ENCODE measurements around the gene P2RY11.

Gene P2RY11

GRCh38 chr19:10134040-10134439 lies 22.5 kb downstream of the P2RY11 start:
- H3K4me3 ChIP-seq (ENCODE audit: low read length), result no peak overlapping the region
- TF ChIP-seq CTCF (conservative IDR thresholded peaks at IDR 0.05; ENCODE audit: low read length), result no peak

GRCh38 chr19:10135551-10136334 lies 24.2 kb downstream of the P2RY11 start:
- H3K4me3 ChIP-seq (ENCODE audit: low read length), result no peak overlapping the region

More at GRCh38 chr19:10134040-10134439, 22.5 kb downstream of the P2RY11 start:
- DNase-seq (ENCODE audit: low read depth), result no peak

GRCh38 chr19:10136936-10137335 lies 25.4 kb downstream of the P2RY11 start:
- TF ChIP-seq CTCF (conservative IDR thresholded peaks at IDR 0.05; ENCODE audit: low read length), result no peak
- DNase-seq (ENCODE audit: low read depth), result no peak
- H3K4me3 ChIP-seq (ENCODE audit: low read length), result no peak overlapping the region

More at GRCh38 chr19:10135551-10136334, 24.2 kb downstream of the P2RY11 start:
- no peak for TF ChIP-seq CTCF (conservative IDR thresholded peaks at IDR 0.05; ENCODE audit: low read length)
- no peak for DNase-seq (ENCODE audit: low read depth)

- TF ChIP-seq CTCF (conservative IDR thresholded peaks at IDR 0.05; ENCODE audit: low read length), result no peak
- H3K4me3 ChIP-seq (ENCODE audit: low read length), result no peak overlapping the region
- peak; percentile 44 for DNase-seq (ENCODE audit: low read depth)
These were observed 26.5 kb downstream of the P2RY11 start for GRCh38 chr19:10137751-10138682.

- DNase-seq (ENCODE audit: low read depth), result no peak
- TF ChIP-seq CTCF (conservative IDR thresholded peaks at IDR 0.05; ENCODE audit: low read length), result no peak
- no peak overlapping the region for H3K4me3 ChIP-seq (ENCODE audit: low read length)
These were observed 27.6 kb downstream of the P2RY11 start for GRCh38 chr19:10138879-10139795.

- TF ChIP-seq CTCF (conservative IDR thresholded peaks at IDR 0.05; ENCODE audit: low read length), result no peak
- DNase-seq (ENCODE audit: low read depth), result no peak
- no peak overlapping the region for H3K4me3 ChIP-seq (ENCODE audit: low read length)
These were observed 28.5 kb downstream of the P2RY11 start for GRCh38 chr19:10139952-10140351.
